ENCODE data around the gene RASSF3.
A peak's percentile ranks its signal among the peaks of the same experiment; 100 is the strongest.
"Not testable (repeated sequence)": the region's sequence is repeated elsewhere in the genome, so short reads cannot be mapped to it uniquely, and the experiment has no call there.

The RASSF3 gene

GRCh38 chr12:64670019-64670418 is 59.7 kb downstream of the RASSF3 start:
- no peak for DNase-seq (ENCODE audit: low read depth)

- DNase-seq (ENCODE audit: low read depth): no peak
Observed at GRCh38 chr12:64670919-64671639, 60.8 kb downstream of the RASSF3 start.

DNA sequence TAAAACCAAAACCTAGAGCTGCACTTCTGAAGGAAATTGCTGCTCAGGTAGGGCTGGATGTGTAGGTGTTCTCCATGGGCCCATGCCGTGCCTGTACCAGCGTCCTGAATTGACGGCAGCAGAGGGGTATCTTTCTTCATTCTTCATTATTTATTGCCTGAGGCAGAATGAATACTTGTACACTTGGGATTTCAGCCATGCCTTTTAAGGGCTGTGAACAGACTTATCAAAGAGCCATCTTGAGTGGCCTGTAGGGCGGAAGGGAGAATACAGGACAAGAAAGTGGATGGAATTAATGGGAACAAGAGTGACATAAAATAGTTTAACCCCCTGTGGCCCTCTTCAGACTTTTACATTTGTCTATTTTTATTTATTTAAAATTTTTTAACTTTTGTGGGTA is 61.4 kb downstream of the RASSF3 start:
- no peak for DNase-seq (ENCODE audit: low read depth)

- DNase-seq (ENCODE audit: low read depth): peak; percentile 37
Observed at GRCh38 chr12:64672925-64673409, 62.7 kb downstream of the RASSF3 start.

DNA sequence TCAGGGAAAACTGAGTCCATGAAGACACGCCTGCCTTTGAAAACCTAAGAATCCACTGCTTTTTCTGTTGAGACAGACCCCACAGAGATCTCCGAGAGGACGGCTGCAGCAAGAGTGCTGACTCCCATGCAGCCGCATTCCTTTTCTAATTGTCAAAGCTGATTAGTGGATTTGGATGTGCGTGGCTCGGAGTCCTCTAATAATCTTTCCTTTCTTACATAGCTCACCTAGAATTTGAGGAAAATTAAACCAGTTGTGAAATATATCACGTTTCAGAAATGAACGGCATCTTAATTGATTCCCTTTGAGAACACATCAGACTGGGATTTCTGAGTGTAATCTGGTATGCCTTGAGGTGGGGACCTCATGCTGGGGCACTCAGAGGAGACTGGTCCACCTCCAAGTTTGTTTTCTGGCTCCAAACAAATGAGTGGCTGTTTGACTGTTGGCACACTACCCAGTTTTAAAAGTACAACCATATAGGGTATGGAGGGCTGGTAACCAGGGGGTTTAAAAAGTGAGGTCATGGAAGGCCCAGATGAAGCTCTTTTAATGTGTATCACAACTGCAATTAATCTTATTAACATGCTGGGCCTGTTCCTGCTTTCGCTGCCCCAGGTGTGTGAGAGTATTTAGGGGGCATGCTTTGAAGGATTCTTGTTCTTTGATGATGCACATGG is 63.3 kb downstream of the RASSF3 start:
- DNase-seq (ENCODE audit: low read depth): no peak

GRCh38 chr12:64674367-64674922 is 64.2 kb downstream of the RASSF3 start:
- DNase-seq (ENCODE audit: low read depth): peak; percentile 62

DNA sequence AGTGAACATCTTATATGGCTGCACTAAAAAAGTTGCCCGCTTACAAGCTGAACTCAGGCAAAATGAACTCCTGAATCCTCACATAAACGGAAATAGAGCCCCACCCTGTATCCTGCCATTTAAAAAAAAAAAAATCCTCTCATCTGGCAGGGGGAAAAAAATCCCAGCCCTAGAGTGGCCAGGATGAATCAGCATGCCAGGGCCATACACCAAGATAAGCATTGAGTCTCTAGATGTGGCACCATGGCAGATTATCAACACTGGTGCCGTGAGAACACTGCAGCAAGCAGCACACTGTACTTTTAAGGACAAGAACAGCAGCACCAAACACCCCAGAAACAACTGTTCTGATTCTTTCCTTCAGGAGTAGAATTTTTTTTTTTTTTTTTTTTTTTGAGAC is 65.5 kb downstream of the RASSF3 start:
- no peak for DNase-seq (ENCODE audit: low read depth)

DNA sequence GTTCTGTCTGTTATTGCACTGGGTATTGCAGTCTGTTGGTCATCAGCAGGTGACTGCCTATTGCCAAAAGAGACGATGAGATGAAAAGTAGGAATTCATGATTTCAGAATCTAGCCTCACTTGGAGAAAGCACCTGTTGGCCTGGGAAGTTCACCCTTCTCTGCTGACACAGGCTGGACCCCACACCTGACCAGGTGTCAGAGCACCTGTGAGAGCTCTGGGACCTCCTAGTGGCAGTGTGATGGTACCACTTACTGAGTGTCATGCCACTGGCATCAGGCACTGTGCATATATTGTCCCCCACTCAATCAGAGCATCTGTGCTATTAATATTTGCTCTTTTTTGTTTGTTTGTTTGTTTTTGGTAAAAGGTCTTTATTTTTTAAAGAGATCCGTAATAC is 68.0 kb downstream of the RASSF3 start:
- DNase-seq (ENCODE audit: low read depth): no peak

DNA sequence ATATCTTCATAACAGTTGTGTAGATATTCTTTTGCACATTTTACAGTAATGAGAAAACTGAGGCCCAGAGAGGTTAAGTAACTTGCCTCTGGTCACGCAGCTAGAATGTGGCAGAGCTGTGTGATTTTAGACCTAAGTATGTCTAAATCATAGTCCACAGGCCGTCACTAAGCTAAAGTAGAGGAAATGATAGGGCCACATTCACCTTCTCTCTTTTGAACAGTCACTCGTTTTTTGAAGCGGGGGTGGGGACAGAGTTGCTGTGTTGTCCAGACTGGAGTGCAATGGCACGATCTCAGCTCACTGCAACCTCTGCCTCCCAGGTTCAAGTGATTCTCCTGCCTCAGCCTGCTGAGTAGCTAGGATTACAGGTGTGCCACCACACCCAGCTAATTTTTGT is 68.5 kb downstream of the RASSF3 start:
- no peak for DNase-seq (ENCODE audit: low read depth)

GRCh38 chr12:64679487-64680001 is 69.2 kb downstream of the RASSF3 start:
- DNase-seq (ENCODE audit: low read depth): peak; percentile 55

GRCh38 chr12:64680235-64680634 is 69.9 kb downstream of the RASSF3 start:
- no peak for DNase-seq (ENCODE audit: low read depth)

GRCh38 chr12:64681200-64682052 is 71.1 kb downstream of the RASSF3 start:
- no peak for DNase-seq (ENCODE audit: low read depth)

DNA sequence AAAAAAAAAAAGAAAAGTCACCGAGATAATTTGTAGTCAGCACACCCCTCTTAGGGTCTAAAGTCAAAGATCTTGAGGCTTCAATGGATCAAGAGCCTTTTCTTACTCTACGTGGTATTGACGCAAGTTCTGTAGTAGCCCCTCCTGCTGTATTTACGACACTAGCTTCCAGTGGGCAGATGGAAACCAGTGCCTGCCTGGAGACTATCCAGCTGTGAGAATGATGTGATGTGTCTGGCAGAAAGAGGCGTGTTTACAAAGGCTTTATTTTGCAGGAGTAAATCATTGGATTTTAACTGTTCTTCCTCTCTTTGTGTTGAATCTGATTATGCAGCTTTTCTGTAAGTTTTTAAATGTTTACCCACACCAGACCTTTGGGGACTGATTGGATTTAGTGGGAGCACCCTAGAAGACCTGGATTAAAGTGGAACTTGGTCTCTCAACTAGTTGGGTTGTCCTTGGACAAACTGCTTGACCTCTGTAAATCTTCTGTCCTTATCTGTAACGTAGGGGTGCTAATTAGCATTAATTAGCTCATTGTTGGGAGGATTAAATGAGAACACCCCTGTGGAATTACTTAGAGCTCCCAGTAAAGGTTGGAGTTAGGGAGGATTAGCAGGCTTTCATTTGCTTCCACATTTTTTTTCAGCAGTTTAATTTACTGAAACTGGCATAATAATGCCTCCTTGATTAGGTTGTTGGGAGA is 72.4 kb downstream of the RASSF3 start:
- no peak for DNase-seq (ENCODE audit: low read depth)

DNA sequence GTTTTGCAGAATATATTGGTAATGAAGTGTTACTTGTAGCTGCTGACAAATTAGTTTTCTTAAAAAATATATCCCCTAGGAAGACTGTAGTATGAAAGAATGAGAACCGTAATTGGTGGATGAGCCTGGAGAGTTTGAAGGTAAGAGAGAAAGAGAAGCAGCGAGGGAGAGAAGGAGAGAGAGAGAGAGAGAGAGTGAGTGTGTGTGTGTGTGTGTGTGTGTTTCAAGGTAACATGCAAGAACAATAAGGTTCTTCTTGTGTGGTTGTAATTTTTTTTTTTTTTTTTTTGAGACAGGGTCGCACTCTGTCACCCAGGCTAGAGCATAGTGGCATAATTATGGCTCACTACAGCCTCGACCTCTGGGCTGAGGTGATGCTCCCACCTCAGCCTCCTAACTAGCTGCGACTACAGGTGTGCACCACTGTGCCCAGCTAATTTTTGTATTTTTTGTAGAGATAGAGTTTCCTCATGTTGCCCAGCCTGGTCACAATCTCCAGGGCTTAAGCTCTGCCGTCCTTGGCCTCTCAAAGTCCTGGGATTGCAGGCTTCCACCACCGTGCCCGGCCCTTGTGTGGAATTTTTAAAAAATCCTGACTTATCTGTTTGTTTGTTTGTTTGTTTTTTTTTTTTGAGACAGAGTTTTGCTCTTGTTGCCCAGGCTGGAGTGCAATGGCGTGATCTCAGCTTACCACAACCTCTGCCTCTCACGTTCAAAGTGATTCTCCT is 73.7 kb downstream of the RASSF3 start:
- no peak for DNase-seq (ENCODE audit: low read depth)

DNA sequence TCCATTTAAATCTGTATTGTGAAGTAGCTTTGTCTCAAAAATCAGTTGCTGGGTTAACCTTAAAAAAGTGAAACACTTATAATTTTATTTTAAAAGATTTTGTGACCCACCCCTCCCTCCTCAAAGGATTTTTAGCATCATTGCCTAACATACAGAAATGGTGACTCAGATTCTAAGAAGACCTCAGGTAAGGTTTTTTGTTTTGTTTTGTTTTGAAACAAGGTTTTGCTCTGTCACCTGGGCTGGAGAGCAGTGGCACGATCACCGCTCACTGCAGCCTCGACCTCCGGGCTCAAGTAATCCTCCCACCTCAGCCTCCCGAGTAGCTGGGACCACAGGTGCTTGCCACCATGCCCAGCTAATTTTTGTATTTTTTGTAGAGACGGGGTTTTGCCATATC is 74.8 kb downstream of the RASSF3 start:
- no peak for DNase-seq (ENCODE audit: low read depth)

DNA sequence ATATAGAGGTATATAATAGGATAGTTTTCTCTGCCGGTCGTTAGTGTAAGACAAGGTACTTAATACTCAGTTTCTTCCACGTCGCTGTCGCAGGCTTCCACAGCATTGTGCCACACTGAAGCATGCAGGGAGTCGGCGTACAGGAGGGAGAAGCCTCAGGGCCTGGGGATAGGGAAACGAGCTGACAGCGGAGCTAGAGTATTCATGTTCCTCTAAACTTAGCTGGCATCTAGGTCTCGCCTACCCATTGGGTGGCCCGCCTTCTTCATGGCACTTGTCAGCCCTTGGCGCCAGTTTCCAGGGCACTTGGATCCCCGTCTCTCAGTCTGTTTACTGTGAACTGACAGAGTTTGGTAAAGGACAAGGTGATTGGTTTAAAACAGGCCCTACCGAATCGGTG is 75.3 kb downstream of the RASSF3 start:
- DNase-seq (ENCODE audit: low read depth): no peak

- DNase-seq (ENCODE audit: low read depth): no peak
Observed at GRCh38 chr12:64687816-64688215, 77.5 kb downstream of the RASSF3 start.

GRCh38 chr12:64688219-64688618 is 77.9 kb downstream of the RASSF3 start:
- DNase-seq (ENCODE audit: low read depth): no peak

DNA sequence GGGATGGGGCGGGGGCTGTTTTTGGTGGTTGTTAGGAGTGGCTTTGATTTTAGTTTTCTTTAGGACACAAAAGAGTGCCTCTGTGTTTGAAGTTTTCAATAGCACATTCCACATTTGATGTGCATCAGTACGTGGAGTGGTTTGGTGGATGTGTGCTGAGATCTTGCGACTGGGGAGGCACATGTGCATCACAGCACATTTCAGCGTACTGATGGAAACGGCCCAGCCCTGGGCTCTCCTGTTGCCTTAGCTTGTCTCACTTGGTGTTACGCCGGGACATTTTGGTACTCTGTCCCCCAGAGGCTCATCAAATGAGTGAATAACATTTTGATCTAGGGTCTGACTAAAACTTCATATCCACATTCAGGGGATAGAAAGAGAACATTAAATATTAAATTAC is 78.4 kb downstream of the RASSF3 start:
- DNase-seq (ENCODE audit: low read depth): no peak

GRCh38 chr12:64690236-64690635 is 79.9 kb downstream of the RASSF3 start:
- DNase-seq (ENCODE audit: low read depth): not testable (repeated sequence)

All from T-helper 22 cell (primary cell).